GM13976 (cell line): Measurements from ENCODE around the gene TNS2.

Experiments
- DNase-seq: peaks from one replicate; pipeline ENCODE4 v3.0.0; 2012; ENCODE audit warnings: low spot score
- in situ Hi-C: fragments of 300-500 bp; cut with MboI; formaldehyde crosslinking; loops from one replicate; pipeline ENCODE4 v1.12.0; 2022; ENCODE audit warnings: low sequenced_read_pairs, mixed read lengths, inconsistent platforms; ENCODE audit not compliant: unreplicated experiment
- TF ChIP-seq, protein P1 (sequence below): IDR thresholded peaks from 2 replicates; pipeline ENCODE4 v1.5.1; 2012; ENCODE audit warnings: borderline replicate concordance, mild to moderate bottlenecking; ENCODE audit not compliant: insufficient read depth; ENCODE audit errors: extremely low read depth, missing control alignments, control extremely low read depth

TNS2 gene

GRCh38 chr12:53113136-53113705 is 63.4 kb downstream of the TNS2 start:
- TF ChIP-seq, protein P1, sequence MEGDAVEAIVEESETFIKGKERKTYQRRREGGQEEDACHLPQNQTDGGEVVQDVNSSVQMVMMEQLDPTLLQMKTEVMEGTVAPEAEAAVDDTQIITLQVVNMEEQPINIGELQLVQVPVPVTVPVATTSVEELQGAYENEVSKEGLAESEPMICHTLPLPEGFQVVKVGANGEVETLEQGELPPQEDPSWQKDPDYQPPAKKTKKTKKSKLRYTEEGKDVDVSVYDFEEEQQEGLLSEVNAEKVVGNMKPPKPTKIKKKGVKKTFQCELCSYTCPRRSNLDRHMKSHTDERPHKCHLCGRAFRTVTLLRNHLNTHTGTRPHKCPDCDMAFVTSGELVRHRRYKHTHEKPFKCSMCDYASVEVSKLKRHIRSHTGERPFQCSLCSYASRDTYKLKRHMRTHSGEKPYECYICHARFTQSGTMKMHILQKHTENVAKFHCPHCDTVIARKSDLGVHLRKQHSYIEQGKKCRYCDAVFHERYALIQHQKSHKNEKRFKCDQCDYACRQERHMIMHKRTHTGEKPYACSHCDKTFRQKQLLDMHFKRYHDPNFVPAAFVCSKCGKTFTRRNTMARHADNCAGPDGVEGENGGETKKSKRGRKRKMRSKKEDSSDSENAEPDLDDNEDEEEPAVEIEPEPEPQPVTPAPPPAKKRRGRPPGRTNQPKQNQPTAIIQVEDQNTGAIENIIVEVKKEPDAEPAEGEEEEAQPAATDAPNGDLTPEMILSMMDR = no peak
- in situ Hi-C loops = no loop called here
- DNase-seq = no peak

- in situ Hi-C loops = no loop called here
- TF ChIP-seq, protein P1 = no peak
- no peak for DNase-seq
These were observed 64.1 kb downstream of the TNS2 start for GRCh38 chr12:53113951-53114350.
